Measurements from ENCODE around the gene ZBTB7B.

The ZBTB7B gene

DNA sequence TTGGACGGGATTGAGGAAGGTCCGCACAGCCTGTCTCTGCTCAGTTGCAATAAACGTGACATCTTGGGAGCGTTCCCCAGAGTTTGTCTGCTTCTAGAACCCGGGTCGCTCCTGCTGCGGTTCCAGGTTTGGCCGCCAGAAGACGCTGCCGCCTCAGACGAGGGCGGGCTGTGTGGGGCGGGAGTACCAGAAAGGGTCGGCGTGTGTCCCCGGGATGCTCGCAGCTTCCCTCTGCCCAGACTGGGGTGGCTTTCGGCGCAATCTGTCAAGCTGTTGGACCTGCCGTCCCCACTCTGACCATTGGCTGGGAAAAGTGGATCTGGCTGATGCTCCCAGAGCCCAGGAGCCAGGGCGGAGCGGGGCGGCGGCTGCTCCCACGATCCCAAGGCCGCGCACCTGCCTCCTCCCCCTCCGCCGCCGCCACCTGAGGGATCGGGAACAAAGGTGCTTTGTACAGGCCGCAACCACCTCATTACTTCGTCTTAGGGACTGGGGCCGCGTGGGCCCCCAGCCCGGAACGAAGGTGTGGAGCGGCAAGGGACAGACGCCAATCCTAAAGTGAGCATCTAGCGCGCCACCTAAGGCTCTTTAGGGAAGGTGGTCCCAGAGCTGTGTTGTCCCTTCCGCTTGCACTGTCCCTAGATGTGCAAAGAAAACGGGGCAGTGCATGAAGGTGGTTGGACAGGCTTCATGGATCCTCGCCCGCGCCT lies 60.3 kb downstream of the ZBTB7B start:
- DNase-seq, result peak; percentile 83

DNA sequence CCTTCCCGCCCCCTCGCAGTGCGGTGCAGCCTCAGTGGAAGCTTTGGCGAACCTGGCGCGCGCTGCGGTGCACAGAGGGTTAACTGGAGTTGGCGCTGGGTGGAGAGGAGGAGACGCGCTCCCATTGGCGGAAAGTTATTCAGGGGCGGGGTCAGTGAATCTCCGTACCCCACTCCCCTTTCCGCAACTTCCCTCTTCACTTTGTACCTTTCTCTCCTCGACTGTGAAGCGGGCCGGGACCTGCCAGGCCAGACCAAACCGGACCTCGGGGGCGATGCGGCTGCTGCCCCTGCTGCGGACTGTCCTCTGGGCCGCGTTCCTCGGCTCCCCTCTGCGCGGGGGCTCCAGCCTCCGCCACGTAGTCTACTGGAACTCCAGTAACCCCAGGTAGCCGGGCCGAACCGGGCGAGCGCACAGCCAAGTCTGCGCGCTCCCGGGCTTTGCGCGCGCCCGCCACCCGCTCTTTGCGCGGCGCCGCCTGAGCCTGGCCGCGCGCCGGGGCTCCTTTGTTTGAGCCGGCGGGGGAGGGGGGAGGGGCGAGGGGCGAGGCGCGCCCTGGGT lies 61.0 kb downstream of the ZBTB7B start, which contains the start of gene EFNA4:
TSS of gene EFNA4 (plus strand) at position 191 of the 561 bp plus-strand sequence. CDS start at position 275, 84 bp downstream.
- DNase-seq, result peak; percentile 87

DNA sequence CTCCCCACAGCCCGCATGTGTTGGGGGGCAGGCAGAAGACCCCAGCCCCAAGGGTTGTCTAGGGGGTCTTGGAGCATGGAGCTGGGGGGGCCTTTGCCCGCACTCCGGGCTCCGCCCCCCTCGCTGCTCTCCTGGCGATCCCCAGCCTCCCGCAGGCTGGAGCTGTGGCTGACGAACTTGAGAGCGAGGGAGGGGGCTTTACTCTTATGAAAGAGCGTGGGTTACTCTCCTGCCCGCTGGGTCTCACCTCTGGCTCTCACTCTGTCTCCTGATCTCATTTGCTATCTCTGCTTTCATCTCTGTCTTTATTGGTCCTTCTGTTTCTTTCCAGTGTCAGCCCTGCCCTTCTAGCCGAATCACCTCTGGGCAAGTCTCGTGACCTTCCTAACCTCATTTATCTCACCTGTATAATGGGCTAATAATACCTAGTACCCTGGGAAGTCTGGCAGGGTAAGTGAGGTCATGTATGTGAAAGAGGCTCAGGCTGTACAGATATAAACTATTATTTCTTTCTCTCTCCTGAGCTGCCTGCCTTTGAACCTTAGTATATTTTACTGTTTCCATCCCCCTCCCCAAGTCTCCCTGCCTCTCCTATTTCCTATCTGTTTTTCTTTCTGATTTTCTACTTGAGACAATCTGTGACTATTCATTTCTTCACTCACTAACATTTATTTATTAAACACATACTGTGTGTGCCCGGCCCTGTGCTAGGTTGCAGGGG lies 61.7 kb downstream of the ZBTB7B start:
- no peak for DNase-seq

GRCh38 chr1:155064832-155065429 lies 62.3 kb downstream of the ZBTB7B start:
- DNase-seq, result no peak

- no peak for DNase-seq
Measured at GRCh38 chr1:155066777-155067176, 64.2 kb downstream of the ZBTB7B start.

Measured in right forelimb (tissue), 1 donor.